HK-2 (cell line): Measurements from ENCODE around the gene AGAP3.

Experiments used
- DNase-seq: peaks from one replicate; pipeline ENCODE4 v3.0.0-alpha.2; 2018; ENCODE audit not compliant: unreplicated experiment

Gene AGAP3

GRCh38 chr7:151088019-151088855 lies 2.0 kb downstream of the AGAP3 start:
- peak; percentile 61 for DNase-seq

GRCh38 chr7:151088856-151089699 lies 2.8 kb downstream of the AGAP3 start:
- DNase-seq, result peak; percentile 85

GRCh38 chr7:151089893-151090730 lies 3.8 kb downstream of the AGAP3 start:
- no peak for DNase-seq

DNA sequence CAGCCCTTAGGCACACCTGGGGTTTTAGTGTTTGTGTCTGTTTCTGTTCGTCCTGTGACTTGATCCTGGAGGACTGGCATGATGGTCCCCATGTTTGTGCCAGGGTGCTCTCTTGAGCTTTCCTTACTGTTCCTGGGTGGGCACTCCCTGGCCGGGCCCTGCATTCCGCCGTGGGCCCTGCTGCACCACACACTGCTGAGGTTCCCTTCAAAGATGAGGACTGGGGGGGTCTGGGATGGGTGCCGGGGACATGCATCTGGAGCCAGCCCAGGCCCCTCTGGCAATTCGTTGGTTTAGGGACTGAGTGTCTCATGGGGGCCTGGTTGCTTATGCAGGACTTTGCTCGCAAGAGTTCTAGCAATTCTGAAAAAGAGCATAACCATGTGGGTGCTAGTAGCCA lies 4.7 kb downstream of the AGAP3 start:
- no peak for DNase-seq

- DNase-seq, result no peak
Observed at GRCh38 chr7:151091431-151091830, 5.2 kb downstream of the AGAP3 start.

GRCh38 chr7:151091988-151092387 lies 5.7 kb downstream of the AGAP3 start:
- DNase-seq, result no peak

- DNase-seq, result no peak
Observed at GRCh38 chr7:151093748-151094147, 7.5 kb downstream of the AGAP3 start.

- peak; percentile 59 for DNase-seq
Observed at GRCh38 chr7:151094675-151095074, 8.4 kb downstream of the AGAP3 start.

GRCh38 chr7:151095123-151095797 lies 9.0 kb downstream of the AGAP3 start:
- DNase-seq, result no peak

- DNase-seq, result no peak
Observed at GRCh38 chr7:151095828-151096475, 9.7 kb downstream of the AGAP3 start.

- no peak for DNase-seq
Observed at GRCh38 chr7:151099486-151100211, 13.4 kb downstream of the AGAP3 start.

- no peak for DNase-seq
Observed at GRCh38 chr7:151100921-151101320, 14.6 kb downstream of the AGAP3 start.

DNA sequence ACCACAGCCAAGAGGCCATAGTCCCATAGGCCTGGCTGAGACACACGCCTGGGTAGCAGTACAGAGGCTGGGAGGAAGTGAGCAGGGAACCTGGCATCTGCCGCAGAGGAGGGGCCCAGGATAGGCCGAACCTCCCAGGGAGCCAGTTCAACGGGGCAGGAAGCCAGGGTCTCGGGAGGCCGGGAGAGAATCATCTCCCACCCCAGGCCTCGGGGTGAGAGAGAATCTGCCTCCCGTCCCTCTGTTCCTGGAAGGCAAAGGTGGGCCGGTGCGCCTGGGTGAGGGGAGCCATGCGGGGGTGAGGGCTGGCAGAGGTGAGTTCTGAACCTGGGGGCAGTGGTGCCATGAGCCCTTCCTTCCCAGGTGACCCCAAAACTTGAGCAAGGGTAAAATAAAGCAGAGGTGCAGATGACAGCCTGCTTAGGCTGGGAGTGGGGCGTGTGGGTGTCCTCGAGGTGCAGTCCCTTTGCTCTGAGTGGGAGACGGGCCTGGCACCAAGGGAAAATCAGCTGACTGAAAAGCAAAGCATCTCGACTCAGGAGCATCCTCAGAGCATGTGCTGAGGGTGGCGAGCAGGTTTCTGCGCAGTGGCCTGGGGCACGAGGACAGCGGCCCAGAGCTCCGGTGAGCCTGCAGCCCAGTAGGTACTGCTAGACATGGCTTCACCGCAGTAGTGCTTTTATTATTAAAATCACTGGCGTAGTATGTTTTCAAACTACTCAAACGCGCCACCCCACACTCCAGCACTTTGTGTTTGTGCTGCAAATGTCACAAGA lies 15.5 kb downstream of the AGAP3 start:
- DNase-seq, result no peak

DNA sequence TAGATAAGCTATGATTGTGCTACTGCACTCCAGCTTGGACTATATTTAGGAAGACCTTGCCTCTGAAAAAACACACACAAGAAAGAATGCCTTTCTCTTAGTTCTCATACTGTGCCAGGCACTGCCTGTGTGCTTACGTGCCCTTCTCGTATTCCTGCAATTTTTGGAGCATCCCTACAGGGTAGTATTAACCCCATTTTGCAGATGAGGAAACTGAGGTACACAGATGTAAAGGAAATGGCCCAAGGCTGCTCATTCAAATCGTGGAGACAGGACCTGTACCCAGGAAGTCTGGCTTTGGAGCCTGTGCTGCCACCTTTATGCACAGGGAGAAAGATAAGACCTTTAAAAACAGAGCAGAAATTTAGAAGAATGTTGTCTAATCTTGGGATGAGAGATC lies 16.7 kb downstream of the AGAP3 start:
- DNase-seq, result no peak

GRCh38 chr7:151103973-151104372 lies 17.7 kb downstream of the AGAP3 start:
- no peak for DNase-seq

DNA sequence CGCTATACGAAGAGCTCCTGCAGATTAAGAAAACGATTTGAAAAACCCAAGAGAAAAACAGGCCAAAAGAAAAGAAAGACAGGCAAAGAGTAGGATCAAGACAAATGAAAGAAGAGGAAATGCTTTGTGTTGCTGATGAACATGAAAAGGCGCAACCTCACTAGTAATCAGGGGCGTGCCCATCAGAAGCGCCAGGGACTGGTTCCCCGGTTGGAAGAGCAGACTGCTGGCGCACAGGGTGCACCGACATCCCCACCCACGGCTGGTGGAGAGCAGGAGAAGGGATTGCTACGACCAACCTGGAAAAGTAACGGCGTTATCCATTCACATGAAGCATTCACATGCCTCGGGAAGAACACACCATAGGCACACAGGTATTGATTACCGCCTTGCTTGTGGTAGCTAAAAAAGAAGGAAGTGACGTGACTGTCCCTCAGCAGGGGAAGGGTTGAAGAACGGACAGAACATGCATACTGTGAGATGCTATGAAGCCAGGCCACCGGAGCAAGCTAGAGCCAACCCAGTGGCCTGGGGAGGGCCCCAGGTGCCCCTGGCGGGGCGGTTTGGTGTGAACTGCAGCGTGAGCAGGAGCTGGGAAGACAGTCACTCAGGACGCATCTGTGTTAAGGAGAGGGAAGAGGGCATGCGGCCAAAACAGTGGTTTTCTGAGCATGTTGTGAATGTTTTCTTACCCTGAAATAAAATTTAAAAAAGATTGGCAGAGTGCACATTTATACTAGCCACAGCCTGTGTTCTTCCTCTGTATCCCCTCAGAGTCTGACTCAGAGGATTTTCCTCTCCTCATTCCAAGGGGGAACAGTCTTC lies 18.3 kb downstream of the AGAP3 start:
- no peak for DNase-seq

GRCh38 chr7:151107882-151108281 lies 21.6 kb downstream of the AGAP3 start:
- DNase-seq, result no peak
